ENCODE measurements around the gene XYLT1. TPM values are rescaled to one million over a fixed set of nuclear protein-coding genes. Genes with fewer than 3 reads are reported as not detected.

XYLT1 gene
- total and polyA plus RNA-seq, 2 of the 8 experiments (the other 6 are each of a cell fraction or from before 2014, with no cell fraction given), result 6.6 to 25.4 TPM

GRCh38 chr16:17331991-17332390 lies 138.8 kb downstream of the XYLT1 start:
- no peaks in the 10 kb centered on the region for H3K9me3 ChIP-seq (ENCODE audit: insufficient read depth in 2 of 2, low read depth in 1 of 2, low read length in 1 of 2)
- no peaks in the 10 kb centered on the region; a peak in 1 of 4 replicates for H3K79me2 ChIP-seq (ENCODE audit: control insufficient read depth in 1 of 2, insufficient read depth in 2 of 2, low read length in 2 of 2)
- no peak overlapping the region for H2BK15ac ChIP-seq (ENCODE audit: low read length)
- ChIA-PET POLR2A (ENCODE audit: partially characterized antibody) (no interaction called here), CTCF (ENCODE audit: partially characterized antibody) (interaction anchor here (0.7 to 1.2 kb wide), 2 partner anchors 17 to 85 kb away, joined by 3 read pairs; no protein-coding TSS in a partner anchor)
- H3K23ac ChIP-seq (ENCODE audit: insufficient read length), result no peak overlapping the region
- H4K91ac ChIP-seq (replicated peaks; ENCODE audit: insufficient read length, low read length), result no peak overlapping the region
- no peaks in the 10 kb centered on the region for H3K27me3 ChIP-seq (replicated peaks in 1 of 4; ENCODE audit: control insufficient read depth in 3 of 4, extremely low read depth in 1 of 4, insufficient read depth in 3 of 4, low read length in 3 of 4)
- no peak overlapping the region for H3K18ac ChIP-seq (ENCODE audit: extremely low read depth, low read length)
- no peaks in the 10 kb centered on the region for H4K20me1 ChIP-seq (replicated peaks in 1 of 2; ENCODE audit: control insufficient read depth in 1 of 2, insufficient read depth in 2 of 2, low read length in 2 of 2)
- no peak overlapping the region for H2AFZ ChIP-seq (ENCODE audit: low read length)
- H3K14ac ChIP-seq (ENCODE audit: insufficient read length), result no peak overlapping the region
- no peak overlapping the region for H2BK20ac ChIP-seq (ENCODE audit: low read length)
- H3K36me3 ChIP-seq (ENCODE audit: control insufficient read depth in 2 of 4, insufficient read depth in 4 of 4, low read length in 3 of 4), result no peaks in the 10 kb centered on the region
- H3K27ac ChIP-seq (ENCODE audit: low read depth, low read length), result no peak overlapping the region
- H2BK12ac ChIP-seq (ENCODE audit: low read depth, low read length), result no peak overlapping the region
- H3K4me2 ChIP-seq (ENCODE audit: insufficient read depth in 1 of 2, low read depth in 2 of 2, low read length in 2 of 2), result no peak overlapping the region
- no peaks in the 10 kb centered on the region for H3K23me2 ChIP-seq (ENCODE audit: low read depth, low read length)
- 90% methylated on average over 4 of the region's 4 CpGs; no CpG with 5 or more reads in 1 of the 2 experiments for WGBS, 2 experiments (ENCODE audit: extremely low coverage in 1 of 2, insufficient coverage in 1 of 2, insufficient read length in 1 of 2, insufficient replicate concordance in 2 of 2, low coverage in 1 of 2, low lambda C conversion rate in 2 of 2, missing lambda C conversion rate in 1 of 2)
- DNase-seq (ENCODE audit: low read depth in 1 of 2, low spot score in 2 of 2), result no peak
- peaks cover 0 to 5% (median 2%) of the 10 kb centered on the region in 4 experiments; a peak in 3 of 7 replicates for H3K4me1 ChIP-seq (replicated peaks in 1 of 4; ENCODE audit: control insufficient read depth in 3 of 4, insufficient read depth in 4 of 4, low read length in 3 of 4)
- no peak overlapping the region for H3K9ac ChIP-seq (replicated peaks in 1 of 4; ENCODE audit: extremely low read depth in 1 of 4, low read depth in 3 of 4, low read length in 3 of 4)
- no peak overlapping the region for H4K5ac ChIP-seq (ENCODE audit: insufficient read length, low read depth, low read length)
- FAIRE-seq, result no peak
- no peak overlapping the region for H3K4me3 ChIP-seq (ENCODE audit: extremely low read depth in 1 of 4, insufficient read depth in 2 of 4, low read depth in 3 of 4, low read length in 4 of 4)
- H2AK5ac ChIP-seq (ENCODE audit: low read depth, low read length), result no peak overlapping the region
- H2BK5ac ChIP-seq (ENCODE audit: low read depth, low read length), result no peak overlapping the region
- no peak overlapping the region for H4K8ac ChIP-seq (ENCODE audit: extremely low read depth, insufficient read depth, low read length)
- H3K79me1 ChIP-seq (ENCODE audit: low read depth, low read length), result peaks cover 7% of the 10 kb centered on the region
- no peak overlapping the region for H3K56ac ChIP-seq (replicated peaks; ENCODE audit: insufficient read length, low read depth, low read length)
- no peak overlapping the region for H2BK120ac ChIP-seq (replicated peaks; ENCODE audit: low read depth, low read length)
- no peak overlapping the region for H3K4ac ChIP-seq (replicated peaks; ENCODE audit: insufficient read length, low read depth, low read length)
- TF ChIP-seq ATF2 (IDR thresholded peaks at IDR 0.05; ENCODE audit: low read length) (no peak), POU5F1 (IDR thresholded peaks at IDR 0.05; ENCODE audit: low read depth, low read length) (no peak), TEAD4 (IDR thresholded peaks at IDR 0.05; ENCODE audit: low read depth, low read length) (no peak), GTF2F1 (IDR thresholded peaks at IDR 0.05; ENCODE audit: borderline replicate concordance, low read depth, low read length) (no peak)

All from H1 (cell line).